ENCODE results near the gene TMA7B. TPM values are rescaled to one million over a fixed set of nuclear protein-coding genes. Genes with fewer than 3 reads are reported as not detected.
A peak's percentile ranks its signal among the peaks of the same experiment; 100 is the strongest.

TMA7B gene
- total RNA-seq, 4 donors from 2014 or later = not detected

- H3K4me1 ChIP-seq = peaks cover 35 to 72% (median 45%) of the 10 kb centered on the region in 3 donors
- intact Hi-C loops (cut with DNase I) = no loop called here
- peak overlapping the region; percentile 56 to 93 (median 74) for H3K27ac ChIP-seq
- H3K9me3 ChIP-seq = no peaks in the 10 kb centered on the region
- no peaks in the 10 kb centered on the region for H3K36me3 ChIP-seq
- no peak for DNase-seq
- 40 to 41% methylated on average over 4 to 9 of the region's 10 CpGs for WGBS, 2 donors
- H3K27me3 ChIP-seq = peaks cover 0 to 44% (median 0%) of the 10 kb centered on the region in 4 donors
- no peak overlapping the region for H3K4me3 ChIP-seq
- no peak for TF ChIP-seq CTCF (IDR thresholded peaks at IDR 0.05)
- TF ChIP-seq POLR2A (IDR thresholded peaks at IDR 0.05) = no peak
Measured at GRCh38 chr22:40008726-40009291, 48.6 kb downstream of the TMA7B start.

GRCh38 chr22:40009292-40009774 is 49.1 kb downstream of the TMA7B start:
- Histone ChIP-seq H3K4me1 (peaks cover 35 to 70% (median 46%) of the 10 kb centered on the region in 3 donors), H3K27ac (peak overlapping the region; percentile 56 to 93 (median 74)), H3K27me3 (peaks cover 0 to 44% (median 0%) of the 10 kb centered on the region in 4 donors), H3K9me3 (no peaks in the 10 kb centered on the region), H3K36me3 (no peaks in the 10 kb centered on the region), H3K4me3 (no peak overlapping the region)
- DNase-seq = no peak
- TF ChIP-seq CTCF (IDR thresholded peaks at IDR 0.05) (no peak), POLR2A (IDR thresholded peaks at IDR 0.05) (no peak)
- WGBS, 2 donors = 11 to 18% methylated on average over 5 to 11 of the region's 11 CpGs
- intact Hi-C loops (cut with DNase I) = no loop called here

- DNase-seq = no peak
- intact Hi-C loops (cut with DNase I) = no loop called here
- H3K4me1 ChIP-seq = peaks cover 32 to 70% (median 43%) of the 10 kb centered on the region in 3 donors
- H3K4me3 ChIP-seq = no peak overlapping the region
- TF ChIP-seq CTCF (IDR thresholded peaks at IDR 0.05) (no peak), POLR2A (IDR thresholded peaks at IDR 0.05) (no peak)
- H3K27ac ChIP-seq = peak overlapping the region; percentile 56 to 93 (median 74)
- WGBS, 2 donors = 28 to 33% methylated on average over 14 to 22 of the region's 24 CpGs
- no peaks in the 10 kb centered on the region for H3K36me3 ChIP-seq
- peaks cover 0 to 44% (median 0%) of the 10 kb centered on the region in 4 donors for H3K27me3 ChIP-seq
- H3K9me3 ChIP-seq = no peaks in the 10 kb centered on the region
Measured at GRCh38 chr22:40009951-40010671, 49.9 kb downstream of the TMA7B start.

GRCh38 chr22:40010746-40011145 is 50.5 kb downstream of the TMA7B start:
- intact Hi-C loops (cut with DNase I) = no loop called here
- no peaks in the 10 kb centered on the region for H3K9me3 ChIP-seq
- H3K4me1 ChIP-seq = peaks cover 29 to 70% (median 47%) of the 10 kb centered on the region in 3 donors
- peak overlapping the region in 3 of 4 donors; percentile 56 to 93 (median 77) for H3K27ac ChIP-seq
- no peak overlapping the region for H3K4me3 ChIP-seq
- DNase-seq = no peak
- no peaks in the 10 kb centered on the region for H3K36me3 ChIP-seq
- TF ChIP-seq CTCF (IDR thresholded peaks at IDR 0.05) (no peak), POLR2A (IDR thresholded peaks at IDR 0.05) (no peak)
- WGBS, 2 donors = 64 to 72% methylated on average over 6 of the region's 6 CpGs
- H3K27me3 ChIP-seq = peaks cover 0 to 44% (median 0%) of the 10 kb centered on the region in 4 donors

Other genes starting within 250 kb of the TMA7B start
- not detected for gene ENTHD1, start 66.6 kb upstream of the TMA7B start, total RNA-seq
- gene GRAP2, start 59.3 kb upstream of the TMA7B start, total RNA-seq = 10 to 100 TPM in 1 of 4 donors, 1 to 10 TPM in 2, under 1 TPM in 1; 0.76 to 11.1 (median 1.1) TPM
- gene FAM83F, start 34.6 kb downstream of the TMA7B start, total RNA-seq = 10 to 100 TPM; 25.5 to 39.2 (median 29.6) TPM
- gene TNRC6B, start 217.5 kb downstream of the TMA7B start, total RNA-seq = 10 to 100 TPM; 20.7 to 36.5 (median 26.9) TPM

Measured in esophagus squamous epithelium (tissue), 5 donors.